ENCODE results near the gene CACNA2D1. TPM values are rescaled to one million over a fixed set of nuclear protein-coding genes. Genes with fewer than 3 reads are reported as not detected.

The CACNA2D1 gene
- total and polyA plus RNA-seq, 8 donors, result 0.79 to 5.0 (median 2.1) TPM

- FAIRE-seq (no peak), DNase-seq (no peak), ATAC-seq (no peak)
- TF ChIP-seq, protein P1, sequence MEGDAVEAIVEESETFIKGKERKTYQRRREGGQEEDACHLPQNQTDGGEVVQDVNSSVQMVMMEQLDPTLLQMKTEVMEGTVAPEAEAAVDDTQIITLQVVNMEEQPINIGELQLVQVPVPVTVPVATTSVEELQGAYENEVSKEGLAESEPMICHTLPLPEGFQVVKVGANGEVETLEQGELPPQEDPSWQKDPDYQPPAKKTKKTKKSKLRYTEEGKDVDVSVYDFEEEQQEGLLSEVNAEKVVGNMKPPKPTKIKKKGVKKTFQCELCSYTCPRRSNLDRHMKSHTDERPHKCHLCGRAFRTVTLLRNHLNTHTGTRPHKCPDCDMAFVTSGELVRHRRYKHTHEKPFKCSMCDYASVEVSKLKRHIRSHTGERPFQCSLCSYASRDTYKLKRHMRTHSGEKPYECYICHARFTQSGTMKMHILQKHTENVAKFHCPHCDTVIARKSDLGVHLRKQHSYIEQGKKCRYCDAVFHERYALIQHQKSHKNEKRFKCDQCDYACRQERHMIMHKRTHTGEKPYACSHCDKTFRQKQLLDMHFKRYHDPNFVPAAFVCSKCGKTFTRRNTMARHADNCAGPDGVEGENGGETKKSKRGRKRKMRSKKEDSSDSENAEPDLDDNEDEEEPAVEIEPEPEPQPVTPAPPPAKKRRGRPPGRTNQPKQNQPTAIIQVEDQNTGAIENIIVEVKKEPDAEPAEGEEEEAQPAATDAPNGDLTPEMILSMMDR (IDR thresholded peaks at IDR 0.05), result no peak
- H3K27ac ChIP-seq, result no peak overlapping the region
- H3K4me1 ChIP-seq, result no peaks in the 10 kb centered on the region
- no peaks in the 10 kb centered on the region for H3K36me3 ChIP-seq
- no peaks in the 10 kb centered on the region for H3K9me3 ChIP-seq
- no peaks in the 10 kb centered on the region for H3K27me3 ChIP-seq
- intact Hi-C loops (cut with DNase I), result no loop called here
- WGBS, 2 donors, result 47 to 55% methylated on average over 2 of the region's 2 CpGs
- no peak overlapping the region for H3K4me3 ChIP-seq
Measured at GRCh38 chr7:81924494-81924893, 519.1 kb downstream of the CACNA2D1 start.

DNA sequence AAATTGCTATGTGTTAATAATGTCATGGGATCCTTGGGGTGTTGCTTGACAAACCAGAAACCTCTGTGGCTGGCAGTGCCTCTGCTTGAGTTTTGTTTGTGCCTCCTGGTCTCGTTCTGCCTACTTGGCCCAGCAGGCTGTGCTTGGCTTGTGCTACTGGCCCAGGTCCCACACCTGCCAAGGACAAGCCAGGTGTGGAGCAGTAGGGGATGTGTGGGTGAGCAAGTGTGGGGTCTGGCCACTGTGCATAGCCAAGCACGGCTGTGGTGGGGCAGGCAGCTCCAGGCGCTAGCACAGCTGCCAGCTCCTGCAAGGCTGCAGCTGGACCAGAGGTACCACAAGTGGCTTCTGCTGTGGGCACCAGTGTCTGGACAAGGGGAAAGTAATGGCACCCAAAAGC is 524.1 kb downstream of the CACNA2D1 start:
- DNase-seq, result peak in 1 of 6 donors; percentile 45
- no peaks in the 10 kb centered on the region for H3K36me3 ChIP-seq
- H3K9me3 ChIP-seq, result no peaks in the 10 kb centered on the region
- no peaks in the 10 kb centered on the region for H3K27me3 ChIP-seq
- ATAC-seq, result no peak
- no peak for FAIRE-seq
- intact Hi-C loops (cut with DNase I), result no loop called here
- 69 to 71% methylated on average over 3 of the region's 3 CpGs for WGBS, 2 donors
- no peak overlapping the region for H3K27ac ChIP-seq
- TF ChIP-seq, protein P1 (IDR thresholded peaks at IDR 0.05), result no peak
- no peaks in the 10 kb centered on the region for H3K4me1 ChIP-seq
- no peak overlapping the region for H3K4me3 ChIP-seq

DNA sequence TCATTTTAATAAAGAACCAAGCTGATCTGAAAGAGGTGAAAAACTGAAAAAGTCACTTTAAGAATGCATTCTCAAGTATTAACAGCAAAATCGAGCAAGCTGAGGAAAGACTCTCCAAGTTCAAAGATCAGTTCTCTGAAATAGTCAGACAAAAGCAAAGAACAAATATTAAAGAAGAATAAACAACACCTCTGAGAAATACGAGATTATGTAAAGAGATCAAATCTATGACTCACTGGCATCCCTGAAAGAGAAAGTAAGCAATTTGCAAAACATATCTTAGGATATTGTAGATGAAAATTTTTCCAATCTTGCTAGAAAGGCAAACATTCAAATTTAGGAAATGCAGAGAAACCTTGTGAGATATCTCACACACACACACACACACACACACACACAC is 535.4 kb downstream of the CACNA2D1 start:
- DNase-seq (no peak), FAIRE-seq (no peak), ATAC-seq (peak in 1 of 4 donors; percentile 39)
- Histone ChIP-seq H3K36me3 (no peaks in the 10 kb centered on the region), H3K27me3 (no peaks in the 10 kb centered on the region), H3K4me1 (no peaks in the 10 kb centered on the region), H3K9me3 (no peaks in the 10 kb centered on the region), H3K27ac (no peak overlapping the region), H3K4me3 (no peak overlapping the region)
- intact Hi-C loops (cut with DNase I), result no loop called here
- TF ChIP-seq, protein P1 (IDR thresholded peaks at IDR 0.05), result no peak
- 17 to 22% methylated on average over 2 of the region's 2 CpGs for WGBS, 2 donors

GRCh38 chr7:81903115-81903514 is 540.5 kb downstream of the CACNA2D1 start:
- ATAC-seq, result no peak
- intact Hi-C loops (cut with DNase I), result no loop called here
- Histone ChIP-seq H3K27me3 (no peaks in the 10 kb centered on the region), H3K4me3 (no peak overlapping the region), H3K36me3 (no peaks in the 10 kb centered on the region), H3K27ac (no peak overlapping the region), H3K4me1 (no peaks in the 10 kb centered on the region), H3K9me3 (no peaks in the 10 kb centered on the region)
- no peak for DNase-seq
- FAIRE-seq, result no peak
- WGBS, 2 donors, result 80 to 81% methylated on average over 2 of the region's 2 CpGs
- TF ChIP-seq, protein P1 (IDR thresholded peaks at IDR 0.05), result no peak

DNA sequence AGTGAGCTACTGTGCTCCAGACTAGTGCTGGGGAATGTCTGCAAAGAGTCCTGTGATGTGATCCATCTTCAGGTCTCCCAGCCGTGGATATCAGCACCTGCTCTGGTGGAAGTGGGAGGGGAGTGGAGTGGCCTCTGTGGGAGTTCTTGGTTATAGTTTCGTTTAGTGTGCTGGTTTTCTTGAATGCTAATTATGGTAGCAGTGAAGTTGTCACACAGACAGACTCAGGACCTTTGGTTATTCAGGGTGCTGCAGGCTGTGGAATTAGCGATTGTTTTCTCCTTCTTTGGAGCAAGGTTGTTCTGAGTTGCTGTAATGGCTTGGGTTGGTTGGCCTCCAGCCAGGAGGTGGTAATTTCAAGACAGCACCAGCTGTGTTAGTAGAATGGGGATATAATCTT is 541.0 kb downstream of the CACNA2D1 start:
- WGBS, 2 donors, result 38 to 40% methylated on average over 3 of the region's 3 CpGs
- FAIRE-seq, result no peak
- H3K36me3 ChIP-seq, result no peaks in the 10 kb centered on the region
- H3K4me3 ChIP-seq, result no peak overlapping the region
- no peak for ATAC-seq
- H3K4me1 ChIP-seq, result no peaks in the 10 kb centered on the region
- TF ChIP-seq, protein P1 (IDR thresholded peaks at IDR 0.05), result no peak
- intact Hi-C loops (cut with DNase I), result no loop called here
- H3K27ac ChIP-seq, result no peak overlapping the region
- no peaks in the 10 kb centered on the region for H3K9me3 ChIP-seq
- no peaks in the 10 kb centered on the region for H3K27me3 ChIP-seq
- no peak for DNase-seq

All from pancreas (tissue), 10 donors.